ENCODE data around the gene SPECC1. TPM values are rescaled to one million over a fixed set of nuclear protein-coding genes. Genes with fewer than 3 reads are reported as not detected.

SPECC1 gene
- total and polyA plus RNA-seq, 9 of the 15 experiments (the other 6 are each of a cell fraction or from before 2014, with no cell fraction given) = 2.4 to 19.6 (median 14.7) TPM

- TF ChIP-seq ILF3 (IDR thresholded peaks at IDR 0.05; ENCODE audit: borderline replicate concordance) = no peak
Measured at GRCh38 chr17:20068445-20068844, 59.3 kb downstream of the SPECC1 start (continued).

- BruUV-seq (replicated peaks) = no TSS peak
- peak; percentile 46 for TF ChIP-seq NFIC (IDR thresholded peaks at IDR 0.05)
- TF ChIP-seq, protein P1, sequence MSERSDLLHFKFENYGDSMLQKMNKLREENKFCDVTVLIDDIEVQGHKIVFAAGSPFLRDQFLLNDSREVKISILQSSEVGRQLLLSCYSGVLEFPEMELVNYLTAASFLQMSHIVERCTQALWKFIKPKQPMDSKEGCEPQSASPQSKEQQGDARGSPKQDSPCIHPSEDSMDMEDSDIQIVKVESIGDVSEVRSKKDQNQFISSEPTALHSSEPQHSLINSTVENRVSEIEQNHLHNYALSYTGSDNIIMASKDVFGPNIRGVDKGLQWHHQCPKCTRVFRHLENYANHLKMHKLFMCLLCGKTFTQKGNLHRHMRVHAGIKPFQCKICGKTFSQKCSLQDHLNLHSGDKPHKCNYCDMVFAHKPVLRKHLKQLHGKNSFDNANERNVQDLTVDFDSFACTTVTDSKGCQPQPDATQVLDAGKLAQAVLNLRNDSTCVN (CRISPR knock-in tag; IDR thresholded peaks at IDR 0.05) = no peak
- TF ChIP-seq ZNF395 (CRISPR knock-in tag; IDR thresholded peaks at IDR 0.05) = no peak
- TF ChIP-seq, protein P2, sequence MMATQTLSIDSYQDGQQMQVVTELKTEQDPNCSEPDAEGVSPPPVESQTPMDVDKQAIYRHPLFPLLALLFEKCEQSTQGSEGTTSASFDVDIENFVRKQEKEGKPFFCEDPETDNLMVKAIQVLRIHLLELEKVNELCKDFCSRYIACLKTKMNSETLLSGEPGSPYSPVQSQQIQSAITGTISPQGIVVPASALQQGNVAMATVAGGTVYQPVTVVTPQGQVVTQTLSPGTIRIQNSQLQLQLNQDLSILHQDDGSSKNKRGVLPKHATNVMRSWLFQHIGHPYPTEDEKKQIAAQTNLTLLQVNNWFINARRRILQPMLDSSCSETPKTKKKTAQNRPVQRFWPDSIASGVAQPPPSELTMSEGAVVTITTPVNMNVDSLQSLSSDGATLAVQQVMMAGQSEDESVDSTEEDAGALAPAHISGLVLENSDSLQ (IDR thresholded peaks at IDR 0.05) = peak; percentile 80
- no peak for TF ChIP-seq SREBF2 (CRISPR knock-in tag; IDR thresholded peaks at IDR 0.05)
- no peak for TF ChIP-seq TGIF2 (CRISPR knock-in tag; IDR thresholded peaks at IDR 0.05)
- TF ChIP-seq ATF7 (IDR thresholded peaks at IDR 0.05) = peak; percentile 66
- peak; percentile 70 for TF ChIP-seq ATF3 (IDR thresholded peaks at IDR 0.05)
- no peak for TF ChIP-seq ATF3 (CRISPR knock-in tag; conservative IDR thresholded peaks at IDR 0.05)
- in situ Hi-C loops (cut with MboI) (no loop called here), intact Hi-C loops (cut with micrococcal nuclease) (no loop called here)
- H3K4me1 ChIP-seq (replicated peaks in 1 of 2; ENCODE audit: control insufficient read depth in 2 of 2, insufficient read depth in 2 of 2, low read length in 2 of 2) = peaks cover 4 to 21% of the 10 kb centered on the region in 2 experiments; a peak in 3 of 5 replicates
- WGBS (ENCODE audit: insufficient coverage, low coverage, missing lambda C conversion rate) = 68% methylated on average over 4 of the region's 4 CpGs
- FAIRE-seq (no peak), ATAC-seq (peak; percentile 41; the same call in 2 of the 3 replicates), DNase-seq (ENCODE audit: extremely low read depth in 1 of 4, low spot score in 3 of 4) (peak in 2 of 4 experiments; percentile 12)
- ChIA-PET POLR2A (no interaction called here), CTCF (ENCODE audit: low intra/inter-chr PET ratio) (no interaction called here)
- H3K4me3 ChIP-seq = no peak overlapping the region
- peak overlapping the region in 1 of 2 experiments; percentile 37; a peak in 1 of 4 replicates for H3K9ac ChIP-seq (ENCODE audit: insufficient read depth in 1 of 2, low read depth in 2 of 2, low read length in 2 of 2)
- no peaks in the 10 kb centered on the region for H3K9me3 ChIP-seq (replicated peaks; ENCODE audit: control insufficient read depth, insufficient read depth, low read depth, low read length)
- no peak overlapping the region for H3K27ac ChIP-seq (ENCODE audit: extremely low read depth, low read depth, low read length)
- H3K36me3 ChIP-seq (ENCODE audit: control insufficient read depth, insufficient read depth, low read length) = no peaks in the 10 kb centered on the region
- H4K20me1 ChIP-seq (replicated peaks; ENCODE audit: control insufficient read depth, insufficient read depth, low read length) = no peaks in the 10 kb centered on the region
- H3K79me2 ChIP-seq (ENCODE audit: control insufficient read depth, insufficient read depth, low read length) = no peaks in the 10 kb centered on the region
- H2AFZ ChIP-seq (ENCODE audit: low read depth, low read length) = no peak overlapping the region
- no peak overlapping the region for H3K4me2 ChIP-seq (ENCODE audit: insufficient read depth, low read length)
- H3K27me3 ChIP-seq (ENCODE audit: control insufficient read depth in 2 of 2, insufficient read depth in 2 of 2, low read length in 2 of 2) = no peaks in the 10 kb centered on the region
- no peaks in the 10 kb centered on the region for H3K9me1 ChIP-seq (ENCODE audit: control insufficient read depth, insufficient read depth, low read length)
Measured at GRCh38 chr17:20071824-20072691, 62.9 kb downstream of the SPECC1 start.
